ENCODE data around the gene HBS1L.

Gene HBS1L

GRCh38 chr6:134994431-134994830, 60.2 kb downstream of the HBS1L start:
- Histone ChIP-seq H3K4me2 (ENCODE audit: insufficient read depth, low read length, poor library complexity, severe bottlenecking) (no peak overlapping the region), H2BK12ac (ENCODE audit: low read length) (no peak overlapping the region), H3K9ac (ENCODE audit: low read depth, low read length, poor library complexity) (no peak overlapping the region), H3K9me3 (replicated peaks in 1 of 2; ENCODE audit: control insufficient read depth in 2 of 2, insufficient read depth in 1 of 2, low read depth in 1 of 2, low read length in 2 of 2) (no peaks in the 10 kb centered on the region), H2BK5ac (ENCODE audit: low read length) (no peak overlapping the region), H3K4me3 (ENCODE audit: low read length in 2 of 2) (no peak overlapping the region), H3K14ac (ENCODE audit: low read length) (no peak overlapping the region), H3K4me1 (ENCODE audit: control insufficient read depth in 2 of 2, insufficient read depth in 1 of 2, low read depth in 1 of 2, low read length in 2 of 2) (no peaks in the 10 kb centered on the region), H3K27ac (replicated peaks; ENCODE audit: low read length) (no peak overlapping the region), H4K91ac (ENCODE audit: low read depth, low read length, poor library complexity) (no peak overlapping the region), H3K79me1 (ENCODE audit: low read depth, low read length) (no peaks in the 10 kb centered on the region), H2AK5ac (ENCODE audit: low read depth, low read length) (no peak overlapping the region), H2BK15ac (ENCODE audit: low read length) (no peak overlapping the region), H3K23ac (ENCODE audit: low read depth, low read length, poor library complexity) (no peak overlapping the region), H4K8ac (ENCODE audit: low read depth, low read length) (no peak overlapping the region), H3K27me3 (ENCODE audit: control insufficient read depth in 3 of 3, insufficient read depth in 3 of 3, low read depth in 1 of 3, low read length in 3 of 3) (no peaks in the 10 kb centered on the region), H3K4ac (ENCODE audit: low read length) (no peak overlapping the region), H3K36me3 (replicated peaks in 1 of 2; ENCODE audit: control insufficient read depth in 2 of 2, insufficient read depth in 2 of 2, low read length in 2 of 2) (peaks cover 4 to 83% of the 10 kb centered on the region in 2 donors), H3K18ac (ENCODE audit: low read length) (no peak overlapping the region), H2BK120ac (ENCODE audit: low read depth, low read length) (no peak overlapping the region), H2AFZ (ENCODE audit: low read length) (no peak overlapping the region)
- DNase-seq (ENCODE audit: low spot score): no peak

DNA sequence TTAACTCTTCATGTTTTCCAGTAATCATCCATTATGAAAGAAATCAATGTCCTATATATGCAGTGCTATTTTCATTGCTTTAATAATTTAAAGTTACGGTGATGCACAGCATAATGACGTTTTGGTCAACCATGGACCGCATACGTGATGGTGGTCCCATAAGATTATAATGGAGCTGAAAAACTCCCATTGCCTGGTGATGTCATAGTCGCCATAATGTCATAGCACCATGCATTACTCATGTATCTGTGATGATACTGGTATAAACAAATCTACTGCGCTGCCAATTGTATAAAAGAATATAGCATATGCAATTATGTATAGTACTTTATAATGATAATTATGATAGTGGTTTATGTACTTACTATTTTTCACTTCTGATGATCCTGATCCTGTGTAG, 62.5 kb downstream of the HBS1L start:
- no peak for DNase-seq (ENCODE audit: low spot score)
- Histone ChIP-seq H2AFZ (ENCODE audit: low read length) (no peak overlapping the region), H4K8ac (ENCODE audit: low read depth, low read length) (no peak overlapping the region), H3K4me2 (ENCODE audit: insufficient read depth, low read length, poor library complexity, severe bottlenecking) (no peak overlapping the region), H3K9me3 (replicated peaks in 1 of 2; ENCODE audit: control insufficient read depth in 2 of 2, insufficient read depth in 1 of 2, low read depth in 1 of 2, low read length in 2 of 2) (no peaks in the 10 kb centered on the region), H2BK15ac (ENCODE audit: low read length) (no peak overlapping the region), H3K4me3 (ENCODE audit: low read length in 2 of 2) (no peak overlapping the region), H3K4me1 (ENCODE audit: control insufficient read depth in 2 of 2, insufficient read depth in 1 of 2, low read depth in 1 of 2, low read length in 2 of 2) (peaks cover 0 to 4% of the 10 kb centered on the region in 2 donors), H3K27me3 (ENCODE audit: control insufficient read depth in 3 of 3, insufficient read depth in 3 of 3, low read depth in 1 of 3, low read length in 3 of 3) (no peaks in the 10 kb centered on the region), H3K36me3 (replicated peaks in 1 of 2; ENCODE audit: control insufficient read depth in 2 of 2, insufficient read depth in 2 of 2, low read length in 2 of 2) (peaks cover 1 to 81% of the 10 kb centered on the region in 2 donors), H2AK5ac (ENCODE audit: low read depth, low read length) (no peak overlapping the region), H2BK5ac (ENCODE audit: low read length) (no peak overlapping the region), H3K4ac (ENCODE audit: low read length) (no peak overlapping the region), H3K27ac (replicated peaks; ENCODE audit: low read length) (no peak overlapping the region), H3K14ac (ENCODE audit: low read length) (no peak overlapping the region), H3K18ac (ENCODE audit: low read length) (no peak overlapping the region), H3K23ac (ENCODE audit: low read depth, low read length, poor library complexity) (no peak overlapping the region), H4K91ac (ENCODE audit: low read depth, low read length, poor library complexity) (no peak overlapping the region), H3K79me1 (ENCODE audit: low read depth, low read length) (no peaks in the 10 kb centered on the region), H2BK12ac (ENCODE audit: low read length) (no peak overlapping the region), H3K9ac (ENCODE audit: low read depth, low read length, poor library complexity) (no peak overlapping the region), H2BK120ac (ENCODE audit: low read depth, low read length) (no peak overlapping the region)
- WGBS, 2 donors (ENCODE audit: extremely low coverage in 2 of 2, insufficient read length in 2 of 2, insufficient replicate concordance in 1 of 2): no CpG with 5 or more reads among the region's 6 CpGs

DNA sequence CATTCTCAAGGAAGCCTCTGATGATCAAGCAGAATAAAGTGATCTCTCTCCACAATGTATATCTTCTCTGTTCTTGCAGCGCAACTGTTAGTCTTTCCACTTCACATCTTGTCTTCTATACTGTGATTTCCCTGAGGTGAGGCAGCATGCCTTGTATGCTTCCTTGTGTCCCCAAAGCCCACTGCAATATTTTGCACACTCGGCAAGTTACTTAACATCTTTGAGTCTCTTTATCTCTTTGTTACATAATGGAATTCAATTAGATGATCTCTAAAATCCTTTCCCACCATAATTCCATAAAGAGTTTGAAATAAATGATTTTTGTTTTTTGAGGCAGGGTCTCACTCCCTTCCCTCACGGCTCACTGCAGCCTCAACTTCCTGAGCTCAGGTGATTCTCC, 64.4 kb downstream of the HBS1L start:
- Histone ChIP-seq H3K4me3 (ENCODE audit: low read length in 2 of 2) (no peak overlapping the region), H3K18ac (ENCODE audit: low read length) (no peak overlapping the region), H3K14ac (ENCODE audit: low read length) (no peak overlapping the region), H2AFZ (ENCODE audit: low read length) (no peak overlapping the region), H2BK5ac (ENCODE audit: low read length) (no peak overlapping the region), H2AK5ac (ENCODE audit: low read depth, low read length) (no peak overlapping the region), H4K91ac (ENCODE audit: low read depth, low read length, poor library complexity) (no peak overlapping the region), H2BK15ac (ENCODE audit: low read length) (no peak overlapping the region), H3K79me1 (ENCODE audit: low read depth, low read length) (no peaks in the 10 kb centered on the region), H3K27me3 (ENCODE audit: control insufficient read depth in 3 of 3, insufficient read depth in 3 of 3, low read depth in 1 of 3, low read length in 3 of 3) (no peaks in the 10 kb centered on the region), H2BK12ac (ENCODE audit: low read length) (no peak overlapping the region), H3K4me2 (ENCODE audit: insufficient read depth, low read length, poor library complexity, severe bottlenecking) (no peak overlapping the region), H3K9me3 (replicated peaks in 1 of 2; ENCODE audit: control insufficient read depth in 2 of 2, insufficient read depth in 1 of 2, low read depth in 1 of 2, low read length in 2 of 2) (no peaks in the 10 kb centered on the region), H2BK120ac (ENCODE audit: low read depth, low read length) (no peak overlapping the region), H3K4ac (ENCODE audit: low read length) (no peak overlapping the region), H3K4me1 (ENCODE audit: control insufficient read depth in 2 of 2, insufficient read depth in 1 of 2, low read depth in 1 of 2, low read length in 2 of 2) (peaks cover 0 to 4% of the 10 kb centered on the region in 2 donors), H3K27ac (replicated peaks; ENCODE audit: low read length) (no peak overlapping the region), H3K23ac (ENCODE audit: low read depth, low read length, poor library complexity) (no peak overlapping the region), H3K9ac (ENCODE audit: low read depth, low read length, poor library complexity) (no peak overlapping the region), H4K8ac (ENCODE audit: low read depth, low read length) (no peak overlapping the region), H3K36me3 (replicated peaks in 1 of 2; ENCODE audit: control insufficient read depth in 2 of 2, insufficient read depth in 2 of 2, low read length in 2 of 2) (peaks cover 0 to 80% of the 10 kb centered on the region in 2 donors)
- WGBS, 2 donors (ENCODE audit: extremely low coverage in 2 of 2, insufficient read length in 2 of 2, insufficient replicate concordance in 1 of 2): no CpG with 5 or more reads among the region's 3 CpGs
- DNase-seq (ENCODE audit: low spot score): no peak

DNA sequence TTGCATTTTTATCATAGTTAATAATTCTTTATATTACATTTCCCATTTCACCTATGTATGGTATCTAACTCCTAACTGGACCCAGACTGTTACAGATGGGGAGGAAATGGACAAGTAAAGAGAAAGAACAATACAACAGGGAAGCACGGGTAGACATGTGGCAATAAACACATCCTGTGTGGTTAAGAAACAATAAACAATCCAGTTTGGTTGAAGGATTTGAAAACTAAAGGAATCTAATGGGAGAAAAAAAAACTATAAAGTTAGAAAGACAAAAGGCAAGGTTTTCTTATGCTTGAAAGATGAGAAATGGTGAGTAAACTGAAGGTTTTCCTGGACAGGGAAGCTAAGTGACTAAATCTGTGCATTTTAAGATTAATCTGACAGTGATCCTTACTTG, 69.8 kb downstream of the HBS1L start:
- Histone ChIP-seq H3K27me3 (ENCODE audit: control insufficient read depth in 3 of 3, insufficient read depth in 3 of 3, low read depth in 1 of 3, low read length in 3 of 3) (no peaks in the 10 kb centered on the region), H3K4me1 (ENCODE audit: control insufficient read depth in 2 of 2, insufficient read depth in 1 of 2, low read depth in 1 of 2, low read length in 2 of 2) (peaks cover 0 to 4% of the 10 kb centered on the region in 2 donors), H3K14ac (ENCODE audit: low read length) (no peak overlapping the region), H2AFZ (ENCODE audit: low read length) (no peak overlapping the region), H4K8ac (ENCODE audit: low read depth, low read length) (no peak overlapping the region), H2BK5ac (ENCODE audit: low read length) (no peak overlapping the region), H3K27ac (replicated peaks; ENCODE audit: low read length) (no peak overlapping the region), H3K4ac (ENCODE audit: low read length) (no peak overlapping the region), H2BK120ac (ENCODE audit: low read depth, low read length) (no peak overlapping the region), H3K9ac (ENCODE audit: low read depth, low read length, poor library complexity) (no peak overlapping the region), H3K9me3 (replicated peaks in 1 of 2; ENCODE audit: control insufficient read depth in 2 of 2, insufficient read depth in 1 of 2, low read depth in 1 of 2, low read length in 2 of 2) (no peaks in the 10 kb centered on the region), H2AK5ac (ENCODE audit: low read depth, low read length) (no peak overlapping the region), H3K4me3 (ENCODE audit: low read length in 2 of 2) (no peak overlapping the region), H4K91ac (ENCODE audit: low read depth, low read length, poor library complexity) (no peak overlapping the region), H2BK15ac (ENCODE audit: low read length) (no peak overlapping the region), H3K79me1 (ENCODE audit: low read depth, low read length) (no peaks in the 10 kb centered on the region), H2BK12ac (ENCODE audit: low read length) (no peak overlapping the region), H3K36me3 (replicated peaks in 1 of 2; ENCODE audit: control insufficient read depth in 2 of 2, insufficient read depth in 2 of 2, low read length in 2 of 2) (peaks cover 11 to 85% of the 10 kb centered on the region in 2 donors), H3K23ac (ENCODE audit: low read depth, low read length, poor library complexity) (no peak overlapping the region), H3K18ac (ENCODE audit: low read length) (no peak overlapping the region), H3K4me2 (ENCODE audit: insufficient read depth, low read length, poor library complexity, severe bottlenecking) (no peak overlapping the region)
- no peak for DNase-seq (ENCODE audit: low spot score)
- WGBS, 2 donors (ENCODE audit: extremely low coverage in 2 of 2, insufficient read length in 2 of 2, insufficient replicate concordance in 1 of 2): no CpG with 5 or more reads among the region's 1 CpG
